Gastrocnemius medialis (tissue), 4 donors: ENCODE results near the gene SMOC1.

Experiments used
- POLR2A ChIP-seq, 2 donors: fragments of 450-650 bp; IDR thresholded peaks; one replicate each; pipeline ENCODE4 v1.6.1; 2017; ENCODE audit warnings: antibody characterized with exemption in 2 of 2, mild to moderate bottlenecking in 2 of 2, moderate library complexity in 2 of 2
- TF ChIP-seq, protein P1 (sequence below), 5 experiments: fragments of 450-650 bp in 3 of 5; fragments of 200-600 bp in 2 of 5; sonication (generic) in 2 of 5; IDR thresholded peaks in 4 of 5; conservative IDR thresholded peaks in 1 of 5; 1 replicate in 4 of 5; 2 replicates in 1 of 5; pipeline ENCODE4 v1.5.1; 2016 to 2019; ENCODE audit warnings: antibody characterized with exemption in 5 of 5, mild to moderate bottlenecking in 3 of 5, moderate library complexity in 3 of 5

- TF ChIP-seq, protein P1, sequence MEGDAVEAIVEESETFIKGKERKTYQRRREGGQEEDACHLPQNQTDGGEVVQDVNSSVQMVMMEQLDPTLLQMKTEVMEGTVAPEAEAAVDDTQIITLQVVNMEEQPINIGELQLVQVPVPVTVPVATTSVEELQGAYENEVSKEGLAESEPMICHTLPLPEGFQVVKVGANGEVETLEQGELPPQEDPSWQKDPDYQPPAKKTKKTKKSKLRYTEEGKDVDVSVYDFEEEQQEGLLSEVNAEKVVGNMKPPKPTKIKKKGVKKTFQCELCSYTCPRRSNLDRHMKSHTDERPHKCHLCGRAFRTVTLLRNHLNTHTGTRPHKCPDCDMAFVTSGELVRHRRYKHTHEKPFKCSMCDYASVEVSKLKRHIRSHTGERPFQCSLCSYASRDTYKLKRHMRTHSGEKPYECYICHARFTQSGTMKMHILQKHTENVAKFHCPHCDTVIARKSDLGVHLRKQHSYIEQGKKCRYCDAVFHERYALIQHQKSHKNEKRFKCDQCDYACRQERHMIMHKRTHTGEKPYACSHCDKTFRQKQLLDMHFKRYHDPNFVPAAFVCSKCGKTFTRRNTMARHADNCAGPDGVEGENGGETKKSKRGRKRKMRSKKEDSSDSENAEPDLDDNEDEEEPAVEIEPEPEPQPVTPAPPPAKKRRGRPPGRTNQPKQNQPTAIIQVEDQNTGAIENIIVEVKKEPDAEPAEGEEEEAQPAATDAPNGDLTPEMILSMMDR (IDR thresholded peaks at IDR 0.05 in 4 of 5, conservative IDR thresholded peaks at IDR 0.05 in 1 of 5): no peak
- no peak for TF ChIP-seq POLR2A (IDR thresholded peaks at IDR 0.05)
Observed at GRCh38 chr14:69985463-69985862, 106.2 kb downstream of the SMOC1 start.
